Fibroblast of mammary gland (primary cell): ENCODE data around the gene ZMYM1.
A peak's percentile ranks its signal among the peaks of the same experiment; 100 is the strongest.
"Not testable (repeated sequence)": the region's sequence is repeated elsewhere in the genome, so short reads cannot be mapped to it uniquely, and the experiment has no call there.

Experiments used
- DNase-seq: peaks from one replicate; pipeline ENCODE4 v3.0.0-alpha.2; 2010; ENCODE audit warnings: low read depth
- H3K4me3 ChIP-seq: 2 replicates; pipeline ENCODE4 v1.5.1; 2011; ENCODE audit warnings: low read depth, mild to moderate bottlenecking, low read length, moderate library complexity; ENCODE audit not compliant: control insufficient read depth
- CTCF ChIP-seq: conservative IDR thresholded peaks from 2 replicates; pipeline ENCODE4 v1.5.1; 2011; ENCODE audit warnings: low read depth, low read length, inconsistent platforms; ENCODE audit not compliant: control insufficient read depth, insufficient read depth

The ZMYM1 gene

GRCh38 chr1:35049116-35049515 lies 30.1 kb upstream of the ZMYM1 start:
- H3K4me3 ChIP-seq: no peak overlapping the region
- no peak for TF ChIP-seq CTCF

GRCh38 chr1:35053433-35053832 lies 25.8 kb upstream of the ZMYM1 start:
- no peak for TF ChIP-seq CTCF
- DNase-seq: no peak

More at GRCh38 chr1:35049116-35049515, 30.1 kb upstream of the ZMYM1 start:
- peak; percentile 41 for DNase-seq

GRCh38 chr1:35054282-35054681 lies 24.9 kb upstream of the ZMYM1 start:
- not testable (repeated sequence) for H3K4me3 ChIP-seq, DNase-seq

More at GRCh38 chr1:35053433-35053832, 25.8 kb upstream of the ZMYM1 start:
- H3K4me3 ChIP-seq: no peak overlapping the region

GRCh38 chr1:35058321-35058720 lies 20.9 kb upstream of the ZMYM1 start:
- not testable (repeated sequence) for DNase-seq, H3K4me3 ChIP-seq

- no peak overlapping the region for H3K4me3 ChIP-seq
- TF ChIP-seq CTCF: no peak
- DNase-seq: no peak
Measured at GRCh38 chr1:35058988-35059387, 20.2 kb upstream of the ZMYM1 start.

GRCh38 chr1:35062518-35063196 lies 16.5 kb upstream of the ZMYM1 start:
- TF ChIP-seq CTCF: no peak
- H3K4me3 ChIP-seq: no peak overlapping the region
- DNase-seq: peak; percentile 78

GRCh38 chr1:35064265-35064664 lies 14.9 kb upstream of the ZMYM1 start:
- no peak overlapping the region for H3K4me3 ChIP-seq
- no peak for DNase-seq
- TF ChIP-seq CTCF: no peak

GRCh38 chr1:35069746-35070145 lies 9.4 kb upstream of the ZMYM1 start:
- TF ChIP-seq CTCF: no peak
- H3K4me3 ChIP-seq: no peak overlapping the region
- DNase-seq: no peak
